Fibroblast of the conjunctiva (primary cell): ENCODE results near the gene ULBP2.
"Not testable (repeated sequence)": the region's sequence is repeated elsewhere in the genome, so short reads cannot be mapped to it uniquely, and the experiment has no call there.

Experiments used
- DNase-seq: peaks from one replicate; pipeline ENCODE4 v3.0.0-alpha.2; 2010; ENCODE audit warnings: low read depth

ULBP2 gene

GRCh38 chr6:149951626-149952025 is 9.8 kb downstream of the ULBP2 start:
- no peak for DNase-seq

- not testable (repeated sequence) for DNase-seq
Measured at GRCh38 chr6:149953390-149953789, 11.6 kb downstream of the ULBP2 start.

GRCh38 chr6:149953934-149954327 is 12.1 kb downstream of the ULBP2 start:
- DNase-seq = not testable (repeated sequence)

- DNase-seq = not testable (repeated sequence)
Measured at GRCh38 chr6:149954328-149954983, 12.6 kb downstream of the ULBP2 start.

GRCh38 chr6:149954984-149955653 is 13.3 kb downstream of the ULBP2 start:
- not testable (repeated sequence) for DNase-seq

GRCh38 chr6:149955654-149956317 is 14.0 kb downstream of the ULBP2 start:
- DNase-seq = not testable (repeated sequence)

- not testable (repeated sequence) for DNase-seq
Measured at GRCh38 chr6:149958124-149958523, 16.3 kb downstream of the ULBP2 start.

GRCh38 chr6:149959806-149960205 is 18.0 kb downstream of the ULBP2 start:
- DNase-seq = not testable (repeated sequence)

- DNase-seq = no peak
Measured at GRCh38 chr6:149960488-149960887, 18.7 kb downstream of the ULBP2 start.

- DNase-seq = no peak
Measured at GRCh38 chr6:149961728-149962425, 20.1 kb downstream of the ULBP2 start.

- DNase-seq = no peak
Measured at GRCh38 chr6:149962461-149963211, 20.8 kb downstream of the ULBP2 start.

GRCh38 chr6:149963212-149963461 is 21.3 kb downstream of the ULBP2 start:
- DNase-seq = no peak

- peak; percentile 65 for DNase-seq
Measured at GRCh38 chr6:149963462-149964307, 21.9 kb downstream of the ULBP2 start, which contains the start of gene ULBP1. Gene ULBP1 (plus strand): TSS chr6:149963943. CDS start chr6:149964050, 107 bp downstream.

- no peak for DNase-seq
Measured at GRCh38 chr6:149964308-149965193, 22.7 kb downstream of the ULBP2 start.

GRCh38 chr6:149965194-149966020 is 23.6 kb downstream of the ULBP2 start:
- DNase-seq = no peak

GRCh38 chr6:149966319-149966718 is 24.5 kb downstream of the ULBP2 start:
- not testable (repeated sequence) for DNase-seq

GRCh38 chr6:149967591-149967990 is 25.8 kb downstream of the ULBP2 start:
- DNase-seq = no peak

- DNase-seq = not testable (repeated sequence)
Measured at GRCh38 chr6:149967999-149968398, 26.2 kb downstream of the ULBP2 start.

GRCh38 chr6:149968909-149969308 is 27.1 kb downstream of the ULBP2 start:
- not testable (repeated sequence) for DNase-seq
